Measurements from ENCODE around the gene SOX6.

SOX6 gene

DNA sequence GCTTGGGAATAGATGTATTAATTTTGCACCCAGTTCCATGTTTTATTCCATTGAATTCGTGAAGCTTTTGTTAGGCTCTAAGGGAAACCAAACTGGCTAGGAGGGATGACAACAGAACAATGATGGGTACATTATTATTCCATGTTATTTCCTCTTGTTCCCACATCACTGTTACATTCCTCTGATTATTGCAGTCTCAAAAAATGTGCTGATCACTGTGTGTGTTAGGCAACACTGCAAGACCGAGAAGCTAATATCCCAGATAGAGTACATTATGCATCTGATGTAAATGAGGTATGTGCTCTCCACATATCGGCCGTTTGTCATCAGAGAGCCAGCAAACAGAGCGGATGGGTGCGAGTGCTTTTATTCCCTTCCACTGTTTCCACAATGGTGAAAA, 327.9 kb downstream of the SOX6 start:
- DNase-seq, result no peak

DNA sequence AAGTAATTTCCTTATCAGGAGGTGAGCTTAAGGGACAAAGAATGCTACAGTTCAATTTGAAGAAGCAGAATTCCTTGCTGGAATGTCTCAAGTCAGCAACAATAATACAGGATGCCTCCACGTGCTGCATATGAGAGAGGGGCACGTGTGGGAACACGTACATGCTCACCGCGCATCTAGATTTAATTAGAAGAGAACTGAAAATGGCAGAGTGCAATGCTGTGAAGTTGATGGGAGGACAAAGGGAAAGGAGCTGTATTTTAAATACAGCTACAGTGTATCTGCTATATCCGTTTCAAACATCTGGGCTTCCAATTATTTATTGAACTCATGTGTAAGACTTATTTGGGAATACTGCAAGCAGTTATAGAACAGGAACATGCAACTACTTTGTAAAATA, 328.7 kb downstream of the SOX6 start:
- no peak for DNase-seq

DNA sequence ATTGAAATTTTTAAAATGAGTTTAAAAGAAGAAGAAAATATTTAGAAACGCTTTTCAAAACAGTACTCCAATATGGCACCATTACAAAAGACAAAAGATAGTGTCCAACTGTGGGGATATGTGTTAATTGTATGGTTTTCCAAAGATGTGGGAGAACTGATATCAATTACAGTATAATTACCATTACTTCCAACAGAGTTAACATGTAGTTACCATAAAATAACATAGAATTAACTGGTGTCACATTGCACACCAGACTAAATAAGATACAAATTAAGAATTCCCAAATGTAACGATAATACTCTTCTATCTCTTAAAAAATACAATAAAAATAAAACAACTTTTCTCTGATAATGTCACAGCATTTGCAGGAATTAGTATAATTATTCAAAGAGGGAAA, 329.5 kb downstream of the SOX6 start:
- no peak for DNase-seq

DNA sequence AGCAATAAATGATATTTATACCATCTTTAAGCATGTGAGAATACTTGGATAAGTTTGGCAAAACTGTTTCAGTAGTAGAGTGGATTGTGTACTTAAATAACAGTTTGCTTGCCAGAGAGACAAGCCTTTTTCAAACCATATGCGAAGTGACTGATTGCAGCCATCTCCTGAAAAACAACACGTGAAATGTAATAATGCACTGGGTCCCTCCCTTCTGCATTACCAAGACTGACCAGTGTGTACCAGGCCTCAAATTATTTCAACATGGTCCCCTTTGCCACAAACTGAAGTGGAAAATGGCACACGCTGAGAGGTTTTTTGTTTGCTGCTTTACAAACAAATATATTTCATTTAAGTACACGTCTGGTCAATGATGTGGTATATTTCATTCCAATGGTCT, 337.4 kb downstream of the SOX6 start:
- DNase-seq, result no peak

DNA sequence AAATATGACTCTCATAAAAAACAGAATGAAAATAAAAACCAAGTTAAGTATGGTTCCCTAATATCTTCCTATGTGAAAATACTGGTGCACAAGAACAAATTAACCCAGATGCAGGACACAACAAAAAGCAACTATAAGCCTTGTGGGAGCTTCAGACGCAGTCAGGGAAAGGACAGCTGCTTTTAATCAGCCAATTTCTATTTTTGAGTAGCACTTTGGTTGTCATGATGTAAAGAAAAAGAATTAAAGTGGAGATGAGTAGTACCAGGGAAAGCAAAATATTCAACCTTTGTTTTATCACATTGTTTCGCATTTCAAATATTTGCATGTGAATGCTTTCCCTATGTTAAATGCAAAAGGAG, 339.9 kb downstream of the SOX6 start:
- DNase-seq, result no peak

DNA sequence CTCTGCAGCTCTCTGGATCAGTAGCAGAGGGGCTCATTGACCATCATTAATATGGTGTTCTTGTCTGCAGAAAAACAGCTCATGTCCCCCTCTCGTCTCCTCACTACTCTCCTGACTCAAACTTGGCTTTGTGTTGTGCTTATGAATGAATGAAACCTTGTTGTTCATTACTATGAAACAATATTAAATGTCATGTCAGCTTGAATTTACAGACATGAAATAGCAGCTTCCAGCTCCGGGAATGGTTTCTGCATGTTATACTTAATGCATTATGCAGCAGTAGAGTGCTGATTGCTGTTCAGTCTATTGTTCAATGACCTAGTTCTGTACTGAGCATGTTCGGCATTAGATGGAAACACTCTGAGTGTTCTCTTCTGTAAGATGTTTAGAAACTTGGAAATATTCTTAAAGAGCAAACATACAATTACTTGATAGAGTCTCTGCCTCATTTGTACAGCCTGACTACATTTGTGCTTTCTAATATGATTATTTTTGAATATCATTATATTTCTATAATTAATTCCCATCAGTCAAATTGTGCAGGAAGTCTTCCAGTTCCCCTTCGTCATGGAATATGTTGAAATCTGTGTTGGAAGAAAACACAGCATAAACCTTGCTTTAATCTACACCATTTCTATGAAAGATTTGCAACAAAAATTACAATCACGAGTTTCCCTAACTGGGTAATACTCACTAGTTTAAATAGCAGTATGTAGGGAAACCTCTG, 340.4 kb downstream of the SOX6 start:
- DNase-seq, result no peak

DNA sequence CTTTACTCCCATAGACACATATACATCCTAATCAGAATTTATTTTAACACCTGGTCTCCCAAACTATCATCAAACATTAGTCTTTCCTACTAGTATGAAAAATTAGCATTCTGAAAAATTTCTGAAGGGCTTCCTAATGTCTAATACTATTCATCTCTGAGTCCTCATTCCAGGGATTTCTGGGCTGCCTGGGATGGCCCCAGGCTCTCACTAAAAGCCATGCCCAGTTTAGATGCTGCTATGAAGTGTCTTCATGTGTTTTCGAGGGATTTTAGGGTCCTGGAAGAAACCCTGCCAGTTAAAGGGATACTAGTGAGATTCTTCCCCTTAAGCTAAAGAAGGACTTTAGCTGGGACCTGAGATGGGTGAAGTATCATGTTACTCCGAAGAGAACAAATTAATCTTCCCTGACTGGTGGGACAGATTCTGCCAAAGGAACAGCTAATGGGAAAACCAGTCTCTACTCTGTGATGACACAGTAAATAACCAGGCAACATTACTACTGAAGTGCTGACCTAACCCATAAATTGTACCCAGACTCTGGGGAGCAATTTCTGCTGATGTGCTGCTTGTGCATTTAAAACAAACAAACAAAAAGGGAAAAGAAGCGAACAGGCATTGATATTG, 342.6 kb downstream of the SOX6 start:
- no peak for DNase-seq

DNA sequence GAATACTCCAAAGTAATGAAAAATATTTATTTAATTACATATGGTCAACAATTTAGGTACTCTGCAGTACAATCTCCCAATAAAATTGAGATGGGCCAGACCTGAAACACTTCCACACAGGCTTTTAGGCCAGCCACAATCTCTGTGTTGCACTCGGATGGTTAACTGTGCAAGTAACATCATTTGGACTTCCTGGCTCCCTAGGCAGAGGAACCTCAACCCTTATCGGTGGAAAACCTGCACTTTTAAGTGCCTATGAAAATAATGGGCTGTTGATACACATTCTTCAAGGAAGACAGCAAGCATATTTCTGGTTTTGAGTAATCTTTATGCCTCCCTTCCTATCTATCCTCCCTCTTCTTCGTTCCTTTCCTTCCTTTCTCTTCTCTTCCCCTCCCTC, 343.1 kb downstream of the SOX6 start:
- no peak for DNase-seq

DNA sequence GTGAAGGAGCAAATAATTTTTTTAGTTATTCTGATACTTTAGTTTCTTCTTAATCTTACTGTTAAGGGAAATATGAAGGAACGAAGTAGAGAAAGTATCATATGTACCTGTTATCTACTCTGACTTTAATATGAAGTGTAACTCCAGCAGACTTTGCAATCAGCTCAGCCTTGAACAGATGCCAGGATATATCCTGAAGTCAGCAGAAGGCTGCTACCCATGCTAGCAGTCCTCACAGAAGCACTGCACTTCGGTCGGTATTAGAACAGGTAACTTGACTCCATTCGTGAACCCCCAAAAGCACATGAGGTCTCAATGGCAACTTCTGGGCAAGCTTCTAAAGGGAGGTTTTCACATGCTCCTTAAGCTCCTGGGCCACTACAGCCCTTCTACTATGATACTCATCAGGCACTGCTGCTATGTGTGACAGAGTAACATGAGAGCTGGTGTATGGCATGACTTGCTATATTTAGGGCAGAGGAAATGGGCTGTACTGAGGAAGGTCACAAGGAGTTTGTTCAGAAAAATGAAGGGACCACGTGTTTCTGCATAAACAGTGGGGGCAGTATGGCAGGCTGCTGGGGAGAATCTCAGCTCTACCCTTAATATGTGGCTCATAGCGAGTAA, 344.1 kb downstream of the SOX6 start:
- no peak for DNase-seq

DNA sequence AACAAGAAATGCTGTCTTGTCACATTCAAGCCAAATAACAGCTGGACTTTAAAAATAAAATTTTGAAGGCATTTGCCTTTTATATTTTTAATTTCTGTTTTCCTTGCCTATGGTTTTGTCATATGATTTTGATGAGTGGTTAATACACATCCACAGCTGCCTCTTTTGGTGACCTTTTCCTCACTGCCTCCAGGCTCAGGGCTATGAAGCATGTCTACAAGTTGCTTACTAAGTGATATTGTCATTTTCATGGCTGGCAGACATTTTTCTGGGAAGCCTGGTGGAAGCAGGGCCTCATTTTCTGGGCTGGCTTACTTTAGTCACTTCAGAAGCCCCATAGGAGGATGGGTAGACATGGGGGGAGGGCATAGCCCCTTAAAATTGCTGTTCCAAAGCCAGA, 344.9 kb downstream of the SOX6 start:
- no peak for DNase-seq

DNA sequence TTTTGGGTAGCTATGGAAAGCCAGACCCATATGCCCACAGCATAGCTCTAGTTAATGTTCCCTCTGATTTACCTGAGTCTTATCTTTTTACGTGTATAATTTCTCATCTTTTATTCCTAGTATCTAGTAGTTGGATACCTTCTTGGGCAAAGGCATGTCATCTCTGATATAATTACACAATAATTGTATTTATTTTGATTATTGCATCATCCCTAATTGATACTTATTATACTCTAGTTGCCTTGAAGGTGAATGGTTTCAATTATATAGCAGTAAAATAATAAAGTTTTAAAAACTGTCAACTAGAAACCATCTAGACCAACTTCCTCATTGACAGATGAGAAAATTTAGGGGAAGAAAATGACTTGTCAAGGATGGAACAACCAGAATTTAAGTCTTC, 347.3 kb downstream of the SOX6 start:
- DNase-seq, result no peak

DNA sequence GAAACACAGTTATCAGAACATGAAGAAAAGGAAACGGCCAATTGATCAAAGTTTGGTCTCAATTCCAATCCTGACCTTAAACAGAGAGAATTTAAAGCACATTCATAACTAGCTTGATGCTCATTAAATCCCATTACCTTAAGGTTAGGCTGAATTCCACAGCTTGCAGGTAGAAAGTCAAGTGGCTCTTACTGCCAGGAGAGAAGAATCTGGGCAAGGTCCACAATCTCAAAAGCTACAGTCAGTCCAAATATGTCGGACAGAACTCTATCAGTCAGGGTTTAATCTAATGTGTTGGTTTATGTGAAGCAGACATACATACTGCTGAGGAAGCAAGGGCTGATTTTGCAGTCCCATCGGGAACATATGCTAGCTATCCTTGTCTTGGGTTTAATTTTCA, 348.8 kb downstream of the SOX6 start:
- no peak for DNase-seq

DNA sequence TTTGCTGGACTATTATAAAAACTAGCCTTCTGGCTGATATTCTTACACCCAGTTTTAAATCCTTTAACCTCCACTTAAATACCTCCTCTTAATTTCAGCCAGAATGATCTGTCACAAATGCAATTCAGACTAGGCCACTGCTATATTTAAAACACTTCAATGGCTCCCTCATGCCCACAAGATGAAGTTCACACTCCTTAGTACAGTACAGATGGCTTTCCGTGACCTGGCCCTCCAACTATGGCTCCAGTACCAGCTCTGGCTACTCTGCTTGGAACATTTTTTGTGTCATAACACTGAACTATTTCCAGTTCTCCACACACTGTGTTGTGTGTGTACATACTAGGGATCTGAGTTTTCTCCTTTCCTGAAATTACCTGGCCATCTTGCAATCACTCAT, 353.4 kb downstream of the SOX6 start:
- no peak for DNase-seq

DNA sequence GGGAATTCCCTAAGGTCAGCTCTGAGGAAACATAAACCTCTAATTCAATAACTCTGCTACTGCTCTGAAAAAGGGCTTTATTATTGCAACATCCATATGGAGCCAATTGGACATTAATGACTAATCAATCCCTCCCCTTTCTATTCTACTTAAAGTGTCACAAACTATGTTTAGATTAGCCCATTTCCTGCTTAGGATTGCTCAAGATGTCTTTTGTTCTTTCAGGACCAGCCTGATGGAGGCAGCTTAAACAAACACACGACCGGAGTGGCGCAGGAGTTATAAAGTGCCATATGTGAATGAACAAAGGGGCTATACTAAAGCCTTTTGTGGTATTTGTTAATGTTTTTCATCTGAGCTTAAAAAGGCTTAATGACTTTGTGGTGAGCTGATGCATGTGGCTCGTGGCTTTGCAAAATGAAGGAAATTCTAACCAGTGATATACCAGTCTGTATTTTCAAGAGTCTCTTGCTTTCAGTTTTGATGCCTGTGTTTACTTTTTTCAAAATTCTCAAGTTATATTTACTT, 354.4 kb downstream of the SOX6 start:
- DNase-seq, result no peak

DNA sequence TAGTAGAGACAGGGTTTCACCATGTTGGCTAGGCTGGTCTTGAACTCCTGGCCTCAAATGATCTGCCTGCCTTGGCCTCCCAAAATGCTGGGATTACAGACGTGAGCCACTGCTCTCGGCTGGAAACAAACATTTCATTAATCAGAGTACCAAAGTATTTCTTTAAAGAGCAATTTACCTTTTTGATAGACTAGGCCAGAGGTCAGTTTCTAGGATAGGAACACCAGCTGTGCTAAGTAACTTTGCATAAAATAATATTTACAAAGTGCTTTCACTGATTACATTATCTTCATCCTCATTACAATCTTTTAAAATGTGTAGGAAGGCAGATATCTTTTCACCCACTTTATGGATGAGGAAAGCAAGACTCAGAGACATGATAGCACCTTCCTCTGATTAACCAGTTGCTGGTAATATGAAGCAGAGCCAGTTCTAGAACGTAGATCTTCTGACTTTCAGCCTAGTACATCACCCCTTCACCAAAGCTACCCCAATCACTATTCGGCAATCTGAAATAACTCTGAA, 355.2 kb downstream of the SOX6 start:
- no peak for DNase-seq

DNA sequence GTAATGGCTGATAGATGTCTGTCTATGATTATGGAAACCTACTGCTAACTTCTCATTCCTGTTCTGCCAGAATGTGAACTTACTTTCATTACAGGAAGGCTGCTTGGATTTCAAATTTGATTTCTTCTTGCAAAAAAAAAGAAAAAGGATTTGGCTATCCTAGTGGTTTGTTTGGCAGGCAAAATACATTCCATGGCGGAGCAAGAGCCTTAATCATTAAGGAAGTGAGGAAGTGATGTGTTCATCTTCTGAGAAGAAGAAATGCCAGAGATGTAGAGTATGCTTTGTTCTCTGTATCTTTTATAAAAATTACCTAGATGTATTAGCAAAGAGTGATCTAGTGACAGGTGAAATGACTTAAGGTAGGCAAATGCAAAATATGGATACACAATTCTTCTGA, 356.3 kb downstream of the SOX6 start:
- DNase-seq, result no peak

DNA sequence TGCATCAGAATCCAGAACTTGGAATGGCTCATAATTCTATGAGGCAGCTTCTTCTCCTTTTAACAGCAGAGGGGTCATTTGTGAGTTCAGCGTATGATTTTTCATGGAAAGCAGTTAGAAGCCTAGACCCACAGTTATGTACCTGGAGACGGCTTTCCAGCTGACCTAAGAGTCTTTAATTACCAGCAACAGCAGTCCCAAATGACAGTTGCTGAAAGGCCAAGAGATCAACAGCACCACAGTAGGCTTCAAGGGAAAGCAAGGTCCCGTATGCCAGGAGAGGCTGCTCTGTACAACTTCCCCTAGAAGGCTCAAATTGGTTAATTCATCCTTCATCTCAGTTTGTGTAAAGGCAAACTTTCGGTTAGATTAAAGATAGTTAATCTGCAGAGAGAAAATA, 363.0 kb downstream of the SOX6 start:
- no peak for DNase-seq

DNA sequence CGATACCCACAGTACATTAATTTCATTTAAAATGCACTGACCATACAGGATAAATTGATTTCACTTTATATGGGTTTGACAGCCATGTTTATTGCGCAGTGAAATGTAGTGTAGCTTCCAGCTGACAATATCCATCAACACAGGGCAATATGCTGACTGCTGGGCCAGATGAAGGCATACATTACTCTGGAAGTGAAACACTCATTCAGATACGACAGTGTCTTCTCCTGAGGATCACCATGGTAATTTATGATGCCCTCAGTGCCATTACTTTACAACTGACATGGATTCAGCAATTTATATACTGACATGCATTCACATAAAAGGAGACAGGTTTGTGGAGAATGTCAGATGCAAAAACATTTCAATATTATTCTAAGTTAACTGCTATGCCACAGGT, 365.1 kb downstream of the SOX6 start:
- no peak for DNase-seq

DNA sequence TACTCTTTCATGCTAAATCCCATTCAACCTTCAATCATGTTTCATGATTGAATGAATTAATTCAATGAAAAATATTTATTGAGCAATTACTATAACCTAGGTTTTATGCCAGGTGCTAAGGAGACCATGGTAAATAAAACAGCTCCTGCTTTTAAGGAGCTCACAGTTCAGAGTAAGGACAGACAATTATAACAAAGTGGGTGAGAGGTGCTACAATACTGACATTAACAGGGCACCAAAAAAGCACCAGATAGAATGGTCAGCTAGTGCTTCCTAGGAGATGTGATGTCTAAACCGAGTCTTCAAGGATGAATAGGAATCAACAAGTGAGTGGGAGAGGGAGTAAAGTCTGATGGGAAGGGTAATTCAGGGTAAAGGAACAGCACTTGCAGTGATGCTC, 366.7 kb downstream of the SOX6 start:
- DNase-seq, result no peak

DNA sequence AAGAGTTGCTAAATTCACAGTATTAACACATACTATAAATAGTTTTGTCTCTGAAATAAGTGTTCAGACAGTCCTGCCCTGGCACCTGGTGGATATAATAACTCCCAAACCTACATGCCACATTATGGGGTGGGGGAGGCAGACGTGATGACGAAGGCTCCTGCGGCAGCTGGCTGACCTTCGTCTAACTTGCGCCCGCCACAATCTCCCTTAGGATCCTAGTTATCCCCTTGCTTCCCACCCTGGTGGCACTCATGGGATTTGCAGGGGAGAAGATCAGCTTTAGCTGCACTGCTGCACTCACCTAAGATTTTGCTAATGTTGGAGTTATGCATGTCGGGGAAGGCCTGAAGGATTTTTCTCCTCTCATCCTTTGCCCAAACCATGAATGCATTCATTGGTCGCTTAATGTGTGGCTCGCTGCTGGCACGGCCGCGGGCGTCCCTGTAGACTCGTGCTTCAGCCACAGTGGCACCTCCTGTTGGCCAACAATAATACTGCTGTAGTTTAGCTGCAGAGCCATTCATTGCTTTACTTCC, 367.6 kb downstream of the SOX6 start:
- DNase-seq, result no peak

DNA sequence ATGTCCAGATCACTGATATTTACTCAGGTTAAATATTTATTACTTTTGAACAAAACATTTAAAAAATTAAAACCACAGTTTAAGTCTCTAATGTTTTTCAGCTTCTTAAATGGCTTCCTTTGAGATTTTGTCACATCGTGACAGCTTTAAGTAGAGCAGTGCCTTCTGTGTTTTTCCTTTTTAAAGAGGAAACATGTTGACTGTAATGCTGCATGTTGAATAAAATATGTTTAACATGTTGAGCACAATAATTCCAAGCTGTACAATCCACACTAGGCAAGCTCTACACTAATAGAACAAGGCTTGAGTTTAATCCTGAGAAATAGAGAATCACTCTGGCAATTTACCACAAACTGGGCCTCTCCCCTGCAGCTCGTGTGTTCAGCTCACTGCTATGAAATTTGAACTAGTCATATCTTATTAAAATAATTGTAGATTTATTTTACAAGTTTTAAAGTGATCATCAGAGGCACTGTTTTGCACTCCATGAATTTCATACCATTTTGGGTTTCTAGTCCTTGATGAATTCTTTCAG, 368.3 kb downstream of the SOX6 start:
- no peak for DNase-seq

DNA sequence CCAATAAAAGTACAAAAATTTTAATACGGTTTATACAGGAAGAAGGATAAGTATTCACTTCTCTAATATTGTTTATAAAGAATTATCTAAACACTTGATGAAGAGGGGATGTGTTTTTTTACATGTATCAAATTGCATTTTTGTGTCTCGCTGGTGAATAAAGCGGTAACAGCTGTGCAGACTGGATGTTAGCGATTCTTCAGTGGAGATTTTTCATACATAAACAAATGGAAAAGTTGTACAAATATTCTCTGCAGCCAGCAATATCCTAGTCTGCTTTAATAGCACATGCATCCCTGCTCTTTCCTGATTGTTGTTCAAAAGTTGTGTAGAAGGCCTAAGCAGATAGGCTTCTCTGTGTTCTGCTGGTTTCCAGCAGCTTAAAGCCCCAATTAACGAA, 369.3 kb downstream of the SOX6 start:
- no peak for DNase-seq

DNA sequence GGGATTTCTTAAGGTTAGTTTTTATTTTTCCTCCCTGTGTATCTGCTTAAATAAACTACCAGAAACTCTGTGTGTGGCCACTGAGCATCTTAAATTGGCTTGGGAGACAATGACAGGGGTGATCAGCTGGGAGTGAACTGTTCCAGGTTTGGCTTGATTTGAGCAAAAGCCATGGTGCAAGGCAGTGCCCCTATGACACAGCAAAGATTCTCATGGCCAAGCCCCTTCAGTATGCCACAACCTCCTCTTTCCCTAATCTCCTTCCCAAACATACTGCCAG, 370.5 kb downstream of the SOX6 start:
- DNase-seq, result no peak
